Stimulated activated CD4-positive, alpha-beta T cell treated with anti-CD3 and anti-CD28 coated beads, Interleukin-15, amount 100 ng/mL, for 48 hours (primary cell): ENCODE results near the gene FOXI1.
"Not testable (repeated sequence)": the region's sequence is repeated elsewhere in the genome, so short reads cannot be mapped to it uniquely, and the experiment has no call there.

Experiments
- DNase-seq, 2 donors: peaks; one replicate each; pipeline ENCODE4 v3.0.0-alpha.2; 2020; ENCODE audit warnings: low read depth in 2 of 2

Gene FOXI1

GRCh38 chr5:170126061-170126460 is 20.4 kb downstream of the FOXI1 start:
- no peak for DNase-seq

- no peak for DNase-seq
Observed at GRCh38 chr5:170126626-170127025, 20.9 kb downstream of the FOXI1 start.

DNA sequence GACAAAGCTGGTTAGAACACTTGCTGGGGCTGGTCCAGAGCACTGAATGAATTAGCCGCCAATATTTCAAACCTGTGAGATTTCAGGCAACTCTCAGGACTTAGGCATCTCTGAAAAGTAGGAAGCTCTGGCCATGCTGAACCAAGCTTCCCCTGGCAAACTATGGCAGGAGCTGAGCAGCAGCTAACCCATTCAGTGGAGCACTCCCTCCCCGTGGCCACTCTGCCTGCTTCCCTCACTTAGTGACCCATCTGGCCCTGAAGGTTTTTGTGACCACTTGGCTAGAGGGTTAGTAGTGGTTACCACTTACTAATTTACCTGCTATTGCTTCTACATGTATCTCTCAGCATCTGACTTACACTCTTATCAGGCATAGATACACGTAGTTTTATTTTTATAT is 25.5 kb downstream of the FOXI1 start:
- DNase-seq, result no peak

DNA sequence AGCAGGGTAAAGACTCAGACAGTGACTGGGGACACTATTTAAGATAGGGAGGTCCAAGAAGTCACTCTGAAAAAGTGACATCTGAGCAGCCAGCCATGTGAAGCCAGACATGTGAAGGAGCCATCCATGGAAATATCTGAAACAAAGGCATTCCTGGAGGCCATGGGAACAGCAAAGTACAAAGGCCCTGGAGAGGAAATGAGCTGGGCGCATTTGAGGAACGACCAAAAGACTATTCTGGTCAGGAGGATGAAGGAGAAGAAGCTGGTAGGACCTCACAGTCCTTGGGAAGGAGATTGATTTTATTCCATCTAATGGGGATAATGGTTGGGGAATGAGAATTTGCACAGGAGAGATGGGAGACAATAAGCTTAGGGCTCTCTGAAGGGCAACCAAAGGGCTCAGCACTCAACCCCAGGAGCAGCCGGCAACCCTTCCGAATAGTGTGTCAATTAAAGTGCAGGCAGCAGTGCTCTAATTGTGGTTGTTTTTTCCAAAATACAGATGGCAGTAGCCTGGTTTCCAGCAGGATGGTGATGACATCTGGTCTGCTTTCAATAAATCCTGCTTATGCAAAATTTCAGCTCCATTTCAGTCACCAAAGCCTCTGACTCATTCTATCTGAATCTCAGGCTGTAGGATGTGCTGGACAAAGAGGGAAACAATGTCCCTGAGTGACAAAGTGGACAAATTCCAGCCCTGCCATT is 26.7 kb downstream of the FOXI1 start:
- no peak for DNase-seq

DNA sequence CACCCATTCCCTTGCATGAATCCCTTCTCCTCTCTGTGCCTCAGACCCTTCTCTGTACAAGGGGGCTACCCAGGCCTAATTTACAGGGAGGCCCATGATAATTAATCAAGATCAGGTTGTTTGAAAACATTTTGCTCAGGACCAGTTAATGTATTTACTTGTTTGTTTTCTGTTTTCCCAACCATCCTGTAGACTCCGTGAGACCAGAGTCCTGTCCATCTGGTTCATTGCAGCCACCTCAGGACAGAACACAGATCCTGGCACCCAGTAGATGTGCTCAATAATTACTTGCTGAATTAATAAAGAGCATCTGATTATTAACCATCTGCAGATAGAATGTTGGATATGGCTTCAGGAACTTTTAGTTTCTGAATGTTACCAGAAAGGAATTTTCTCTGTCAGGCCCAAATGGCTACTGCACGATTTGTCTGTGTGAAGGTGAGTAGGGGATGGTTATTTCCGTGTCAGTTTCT is 27.3 kb downstream of the FOXI1 start:
- no peak for DNase-seq

DNA sequence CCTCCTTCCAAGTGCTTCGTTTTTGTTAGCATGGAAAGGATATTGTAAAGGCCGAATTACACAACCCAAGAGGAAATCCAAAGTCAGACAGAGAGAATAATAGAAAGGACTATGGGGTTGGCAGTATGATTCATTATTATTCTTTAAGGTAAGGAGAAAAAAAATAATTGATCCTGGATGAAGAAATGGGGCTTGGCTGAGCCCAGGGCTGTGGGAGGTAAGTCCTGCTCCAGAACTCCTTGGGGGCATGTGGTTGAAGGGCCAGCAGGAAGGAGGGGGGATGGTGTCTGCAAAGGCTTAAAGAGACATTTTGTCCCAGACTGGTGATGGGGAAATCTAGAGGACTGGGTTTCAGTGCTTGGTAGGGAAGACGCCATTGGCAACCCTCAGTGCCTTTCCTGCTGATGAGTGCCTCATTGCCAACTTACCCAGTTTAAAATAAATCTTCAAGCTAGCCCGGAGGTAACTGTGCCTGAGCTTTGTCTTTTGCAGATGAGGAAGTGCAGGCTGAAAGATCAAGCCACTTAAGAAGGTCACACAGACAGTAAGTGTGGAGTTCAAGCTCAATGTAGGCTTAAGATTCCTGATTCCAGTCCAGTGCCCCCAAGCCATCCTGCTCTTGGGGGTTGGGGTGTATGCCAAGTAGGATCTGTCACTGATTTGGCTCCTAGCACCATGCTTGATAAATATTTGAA is 30.2 kb downstream of the FOXI1 start:
- DNase-seq, result no peak

DNA sequence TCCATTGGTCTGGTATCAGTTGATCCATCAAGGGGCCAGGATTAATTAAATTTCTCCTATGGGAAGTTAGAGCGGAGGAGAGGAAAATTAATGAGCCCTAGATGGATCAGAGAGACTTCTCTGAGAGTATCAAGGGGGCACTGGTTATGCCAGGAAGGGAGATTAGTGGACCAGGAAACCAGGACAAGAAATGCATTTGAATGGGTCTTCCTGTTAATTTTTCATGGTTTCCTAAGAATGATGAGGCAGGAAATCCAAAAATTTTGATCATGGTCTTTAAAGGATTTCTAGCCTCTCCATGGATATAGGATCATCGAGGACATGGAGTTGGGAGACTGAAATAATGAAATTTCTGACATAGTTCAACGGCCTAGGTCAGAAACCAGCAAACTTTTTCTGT is 30.8 kb downstream of the FOXI1 start:
- DNase-seq, result no peak

GRCh38 chr5:170137694-170138214 is 32.1 kb downstream of the FOXI1 start:
- DNase-seq, result no peak

GRCh38 chr5:170138273-170138672 is 32.6 kb downstream of the FOXI1 start:
- no peak for DNase-seq

DNA sequence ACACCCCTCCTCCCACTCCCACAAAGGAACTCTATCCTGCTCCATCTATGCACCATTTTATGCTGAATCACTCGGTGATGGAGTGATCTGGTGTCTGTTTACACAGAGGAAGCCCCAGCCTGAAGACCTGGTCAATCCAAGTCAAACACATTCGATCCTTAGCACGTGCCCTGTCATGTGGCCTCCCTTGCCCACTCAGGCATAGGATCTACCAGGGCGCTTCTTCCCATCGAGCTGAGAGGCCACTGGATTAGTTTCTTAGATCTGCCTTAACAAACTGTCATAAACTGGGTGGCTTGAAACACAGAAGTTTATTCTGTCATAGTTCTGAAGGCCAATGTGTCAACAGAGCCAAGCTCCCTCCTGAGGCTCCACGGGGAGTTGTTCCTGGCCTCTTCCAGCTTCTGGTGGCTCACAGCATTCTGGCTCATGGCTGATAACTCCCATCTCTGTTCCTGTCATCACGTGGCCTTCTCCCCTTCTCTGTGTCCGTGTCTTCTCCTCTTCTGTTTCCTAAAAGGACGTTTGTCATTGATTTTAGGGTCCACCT is 34.2 kb downstream of the FOXI1 start:
- no peak for DNase-seq

- not testable (repeated sequence) for DNase-seq
Observed at GRCh38 chr5:170141196-170141595, 35.5 kb downstream of the FOXI1 start.

DNA sequence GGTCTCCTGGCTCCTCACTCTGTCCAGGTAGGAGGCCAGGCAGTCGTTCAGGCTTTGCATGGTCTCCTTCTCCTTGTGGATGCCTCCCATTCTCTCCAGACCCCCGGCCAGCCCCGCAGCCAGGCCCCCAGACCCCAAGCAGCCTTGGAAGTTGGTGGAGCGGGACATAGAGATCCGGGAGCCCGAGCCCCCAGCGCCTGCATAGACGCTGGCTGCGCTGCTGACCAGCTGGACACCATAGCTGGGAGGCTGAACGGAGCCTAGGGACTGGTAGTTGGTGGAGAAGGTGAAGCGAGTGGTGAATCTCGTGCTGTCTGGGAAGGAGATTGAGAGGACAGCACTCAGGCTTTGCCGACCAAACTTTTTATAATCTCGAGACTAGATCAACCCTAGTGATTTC is 35.9 kb downstream of the FOXI1 start:
- no peak for DNase-seq

- no peak for DNase-seq
Observed at GRCh38 chr5:170142196-170142595, 36.5 kb downstream of the FOXI1 start.

DNA sequence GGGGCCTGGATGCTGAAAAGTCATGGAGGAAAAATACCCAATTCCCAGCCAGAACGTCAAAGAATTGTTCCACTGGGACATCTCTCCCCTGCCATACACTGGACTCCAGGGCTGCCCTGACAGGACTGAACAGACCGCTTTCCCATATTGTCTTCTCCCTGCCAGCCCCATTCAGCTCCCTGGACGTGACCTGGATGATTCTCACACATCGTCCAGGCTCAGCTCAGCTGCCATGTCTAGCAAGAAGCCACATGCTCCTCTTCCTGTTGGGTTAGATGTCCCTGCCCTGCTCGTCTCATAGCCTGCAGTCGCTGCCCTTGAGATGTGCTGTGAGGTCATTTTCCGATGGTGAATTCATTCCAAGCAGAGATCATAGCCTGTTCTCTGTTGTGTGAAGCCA is 37.4 kb downstream of the FOXI1 start:
- no peak for DNase-seq

DNA sequence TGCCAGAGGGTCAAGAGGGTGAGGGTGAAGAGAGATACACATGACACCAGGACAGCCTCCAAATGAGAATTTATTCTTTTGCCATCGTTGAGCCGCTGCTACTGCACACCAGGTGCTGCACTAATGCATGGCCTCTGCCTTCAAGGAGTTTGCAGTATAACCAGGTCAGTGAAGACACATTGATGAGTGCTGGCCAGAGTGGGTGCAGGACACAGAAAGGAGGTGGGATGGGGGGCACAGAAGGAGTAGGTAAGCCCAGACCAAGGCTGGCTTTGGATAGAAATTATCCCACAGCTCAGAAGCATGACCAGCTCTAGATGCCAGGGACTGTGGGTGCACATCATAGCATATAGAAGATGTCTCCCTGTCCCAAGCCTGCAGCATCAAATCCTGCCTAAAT is 38.0 kb downstream of the FOXI1 start:
- DNase-seq, result no peak

- no peak for DNase-seq
Observed at GRCh38 chr5:170144286-170145023, 38.8 kb downstream of the FOXI1 start.

GRCh38 chr5:170145462-170145861 is 39.8 kb downstream of the FOXI1 start:
- no peak for DNase-seq

GRCh38 chr5:170147051-170147752 is 41.5 kb downstream of the FOXI1 start:
- no peak for DNase-seq

- DNase-seq, result no peak
Observed at GRCh38 chr5:170147753-170148264, 42.1 kb downstream of the FOXI1 start.

- DNase-seq, result no peak
Observed at GRCh38 chr5:170148430-170149205, 42.9 kb downstream of the FOXI1 start.

GRCh38 chr5:170149206-170149515 is 43.5 kb downstream of the FOXI1 start:
- no peak for DNase-seq
